MM.1S (cell line): ENCODE data around the gene TMEM235.

Experiments used
- CTCF ChIP-seq: fragments of 300-600 bp; sonication (generic); IDR thresholded peaks from 2 replicates; pipeline ENCODE4 v1.5.1; 2016; ENCODE audit warnings: antibody characterized with exemption, low read length, mixed read lengths
- EZH2phosphoT487 ChIP-seq: fragments of 300-600 bp; sonication (generic); IDR thresholded peaks from 2 replicates; pipeline ENCODE4 v1.6.1; 2018; ENCODE audit warnings: antibody characterized with exemption, low read length

- no peak for TF ChIP-seq CTCF
- TF ChIP-seq EZH2phosphoT487, result no peak
Observed at GRCh38 chr17:78184868-78185267, 46.6 kb upstream of the TMEM235 start.
